HG03159 (cell line): ENCODE measurements around the gene TSC22D4.

Experiments used
- ATAC-seq: cut with Tn5 transposase; IDR thresholded peaks from one replicate; pipeline ENCODE4 v1.9.1; 2021; ENCODE audit warnings: mild to moderate bottlenecking, moderate library complexity; ENCODE audit not compliant: unreplicated experiment

The TSC22D4 gene

DNA sequence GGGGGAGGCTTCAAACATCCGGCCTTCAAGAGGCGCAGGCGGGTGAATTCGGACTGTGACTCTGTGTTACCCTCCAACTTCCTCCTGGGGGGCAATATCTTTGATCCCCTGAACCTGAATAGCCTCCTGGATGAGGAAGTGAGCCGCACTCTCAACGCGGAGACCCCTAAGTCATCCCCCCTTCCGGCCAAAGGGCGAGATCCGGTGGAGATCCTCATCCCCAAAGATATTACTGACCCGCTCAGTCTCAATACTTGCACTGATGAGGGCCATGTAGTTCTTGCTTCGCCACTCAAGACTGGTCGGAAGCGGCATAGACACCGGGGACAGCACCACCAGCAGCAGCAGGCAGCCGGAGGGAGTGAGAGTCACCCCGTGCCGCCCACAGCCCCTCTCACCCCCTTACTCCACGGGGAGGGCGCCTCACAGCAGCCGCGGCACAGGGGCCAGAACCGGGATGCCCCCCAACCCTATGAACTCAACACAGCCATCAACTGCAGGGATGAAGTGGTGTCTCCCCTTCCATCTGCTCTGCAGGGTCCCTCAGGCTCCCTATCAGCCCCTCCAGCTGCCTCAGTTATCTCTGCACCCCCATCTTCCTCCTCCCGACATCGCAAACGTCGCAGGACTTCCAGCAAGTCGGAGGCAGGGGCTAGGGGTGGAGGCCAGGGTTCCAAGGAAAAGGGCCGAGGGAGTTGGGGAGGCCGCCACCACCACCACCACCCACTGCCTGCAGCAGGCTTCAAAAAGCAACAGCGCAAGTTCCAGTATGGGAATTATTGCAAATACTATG, 48.3 kb downstream of the TSC22D4 start:
- ATAC-seq, result no peak

DNA sequence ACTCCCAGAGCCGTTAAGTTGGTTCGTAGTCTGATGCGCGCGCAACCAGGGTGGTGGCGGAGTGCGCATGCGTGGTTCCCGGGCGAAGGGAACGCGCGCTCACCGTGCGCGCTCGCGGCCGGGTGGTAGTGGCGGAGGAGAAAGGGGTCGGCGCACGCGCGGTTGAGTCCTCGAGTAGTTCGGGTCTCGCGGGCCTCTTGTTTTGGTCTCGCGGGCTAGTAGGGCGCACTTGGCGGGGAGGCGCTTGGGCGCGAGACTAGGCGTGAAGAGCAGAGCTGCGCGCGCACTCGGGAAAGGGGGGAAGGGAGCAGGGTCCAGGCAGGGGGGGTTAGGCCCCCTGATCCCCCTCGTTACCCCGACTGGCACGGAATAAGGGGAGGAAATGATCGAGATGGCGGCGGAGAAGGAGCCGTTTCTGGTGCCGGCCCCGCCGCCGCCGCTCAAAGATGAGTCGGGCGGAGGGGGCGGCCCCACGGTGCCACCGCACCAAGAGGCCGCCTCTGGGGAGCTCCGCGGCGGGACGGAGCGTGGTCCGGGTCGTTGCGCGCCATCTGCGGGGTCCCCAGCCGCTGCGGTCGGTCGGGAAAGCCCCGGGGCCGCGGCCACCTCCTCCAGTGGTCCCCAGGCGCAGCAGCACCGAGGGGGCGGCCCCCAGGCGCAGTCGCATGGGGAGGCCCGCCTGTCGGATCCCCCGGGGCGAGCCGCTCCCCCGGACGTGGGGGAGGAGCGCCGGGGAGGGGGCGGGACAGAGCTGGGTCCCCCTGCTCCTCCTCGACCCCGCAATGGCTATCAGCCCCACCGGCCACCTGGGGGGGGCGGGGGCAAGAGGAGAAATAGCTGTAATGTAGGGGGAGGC, 49.1 kb downstream of the TSC22D4 start, which contains the start of gene MEPCE:
MEPCE (plus strand) TSS at position 195 of the 856 bp plus-strand sequence; CDS start at position 383, 188 bp downstream.
- peak; percentile 35 for ATAC-seq

DNA sequence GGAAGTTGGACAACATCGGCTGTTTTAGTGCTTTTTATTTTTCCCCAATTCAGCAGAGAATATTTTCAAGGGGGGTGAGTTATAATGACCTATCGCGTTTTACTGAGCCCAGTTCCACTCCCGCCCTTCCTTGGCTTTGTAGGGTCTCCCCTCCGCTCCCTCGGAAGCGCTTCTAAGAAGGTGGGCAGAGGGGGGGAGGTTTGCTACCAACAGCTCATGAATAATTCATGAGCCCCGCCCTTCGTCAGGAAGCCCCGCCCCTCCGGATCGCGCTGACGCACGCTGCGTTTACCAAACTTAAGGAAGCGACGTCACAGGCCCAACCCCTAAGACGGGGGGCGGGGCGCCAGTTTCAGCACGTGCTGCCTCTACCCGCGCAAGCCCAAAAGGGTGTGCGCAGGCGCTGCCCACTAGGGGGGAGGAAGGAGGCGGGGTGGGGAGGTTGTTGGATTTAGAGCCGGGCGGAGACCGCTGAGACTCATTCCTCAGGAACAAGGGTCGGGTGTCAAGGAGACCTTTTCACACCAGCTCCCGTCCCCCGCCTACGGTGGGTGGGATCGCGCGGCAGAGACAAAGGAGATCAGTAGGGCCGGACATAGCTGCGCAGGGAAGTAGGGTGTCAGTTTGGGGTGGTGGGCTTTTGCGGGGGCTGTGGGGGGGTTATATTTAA, 49.9 kb downstream of the TSC22D4 start:
- ATAC-seq, result peak; percentile 47

GRCh38 chr7:100428199-100428966, 50.6 kb downstream of the TSC22D4 start, which contains the start of gene ZCWPW1:
ZCWPW1 (minus strand) TSS chr7:100428703; CDS start chr7:100420649, 8,054 bp downstream.
- peak; percentile 42 for ATAC-seq

DNA sequence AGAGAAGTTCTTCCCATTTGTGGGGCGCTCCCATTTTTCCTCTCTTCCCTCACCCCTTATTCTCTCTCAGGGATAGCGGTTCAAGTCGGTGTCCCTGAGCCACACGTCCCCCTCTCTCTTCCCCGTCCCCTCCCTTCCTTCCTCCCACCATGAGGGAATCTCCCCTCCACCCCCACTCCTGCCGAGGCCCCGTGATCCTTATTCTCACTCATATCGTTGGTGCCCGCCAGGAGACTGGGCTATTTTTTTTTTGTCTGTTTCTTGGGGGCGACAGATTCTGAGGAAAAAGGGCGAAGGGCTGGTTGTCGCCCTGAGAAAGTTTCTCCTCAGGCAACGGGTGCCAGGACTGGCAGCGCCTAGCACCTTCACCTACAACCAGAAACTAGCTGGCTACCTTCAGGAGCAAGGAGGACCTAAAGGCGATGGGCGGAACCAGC, 51.2 kb downstream of the TSC22D4 start:
- ATAC-seq, result no peak

GRCh38 chr7:100426516-100426915, 52.5 kb downstream of the TSC22D4 start:
- ATAC-seq, result no peak

- no peak for ATAC-seq
Observed at GRCh38 chr7:100425347-100425746, 53.7 kb downstream of the TSC22D4 start.

GRCh38 chr7:100423315-100423714, 55.7 kb downstream of the TSC22D4 start:
- ATAC-seq, result no peak

DNA sequence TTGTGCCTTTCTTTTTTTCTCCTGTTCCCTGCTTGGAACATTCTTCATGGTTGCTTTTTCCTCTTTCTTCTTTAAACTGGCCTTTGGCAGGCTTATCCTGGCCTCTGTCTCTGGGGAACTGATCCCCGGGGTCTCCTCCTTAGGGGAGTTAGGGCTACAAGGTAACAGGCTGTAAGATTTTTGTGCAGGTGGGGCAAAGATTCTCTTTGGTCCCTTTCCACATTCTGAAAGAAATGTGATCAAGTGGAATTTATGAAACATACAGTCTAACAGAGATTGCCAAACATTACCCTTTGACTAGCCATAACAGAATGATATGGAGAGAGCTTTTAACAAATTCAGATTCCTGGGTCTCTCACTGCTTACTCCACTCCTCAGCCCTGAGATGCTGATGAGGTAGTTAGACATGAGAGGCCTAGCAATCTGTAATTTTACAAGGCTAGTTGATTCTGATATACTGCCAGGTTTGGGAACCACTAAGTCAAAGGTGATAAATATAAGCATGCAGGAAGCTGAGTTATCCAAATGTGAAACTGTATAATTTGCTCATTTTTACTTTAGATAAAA, 59.3 kb downstream of the TSC22D4 start:
- no peak for ATAC-seq

DNA sequence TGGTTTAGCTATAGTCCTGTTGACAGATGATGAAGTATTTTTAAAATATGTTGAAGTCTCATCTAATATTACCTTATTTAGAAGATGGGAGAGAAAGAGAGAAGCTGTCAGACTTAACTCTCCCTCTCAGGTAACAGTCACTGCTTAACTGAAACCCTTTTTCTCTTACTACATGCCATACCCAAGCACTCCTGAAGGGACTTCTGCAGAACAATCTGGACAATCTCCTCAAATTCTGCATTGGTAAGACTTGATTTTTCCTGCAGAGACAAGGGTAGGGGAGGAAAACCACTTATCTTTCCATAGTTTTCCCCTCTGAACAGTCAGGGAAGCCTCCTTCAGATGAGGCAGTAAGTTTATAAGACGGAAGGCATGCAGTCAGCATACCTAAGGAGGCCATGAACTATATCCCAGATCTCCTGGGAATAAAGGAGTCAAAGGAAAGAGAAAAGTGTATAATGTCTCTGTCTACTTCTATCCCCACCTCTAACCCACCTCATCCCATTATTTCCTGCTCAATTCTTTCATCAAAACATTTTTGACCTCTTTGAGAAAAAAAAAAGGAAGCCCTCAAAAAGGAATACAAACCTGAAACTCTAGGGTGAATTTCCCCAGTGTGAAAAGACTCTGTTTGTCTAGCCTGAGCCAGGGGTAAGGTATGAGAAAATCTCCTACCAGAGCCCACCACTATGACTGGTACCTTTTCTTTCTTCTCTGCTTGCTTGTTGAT, 59.9 kb downstream of the TSC22D4 start:
- no peak for ATAC-seq
